ENCODE measurements around the gene HGF.
"Not testable (repeated sequence)": the region's sequence is repeated elsewhere in the genome, so short reads cannot be mapped to it uniquely, and the experiment has no call there.

HGF gene

DNA sequence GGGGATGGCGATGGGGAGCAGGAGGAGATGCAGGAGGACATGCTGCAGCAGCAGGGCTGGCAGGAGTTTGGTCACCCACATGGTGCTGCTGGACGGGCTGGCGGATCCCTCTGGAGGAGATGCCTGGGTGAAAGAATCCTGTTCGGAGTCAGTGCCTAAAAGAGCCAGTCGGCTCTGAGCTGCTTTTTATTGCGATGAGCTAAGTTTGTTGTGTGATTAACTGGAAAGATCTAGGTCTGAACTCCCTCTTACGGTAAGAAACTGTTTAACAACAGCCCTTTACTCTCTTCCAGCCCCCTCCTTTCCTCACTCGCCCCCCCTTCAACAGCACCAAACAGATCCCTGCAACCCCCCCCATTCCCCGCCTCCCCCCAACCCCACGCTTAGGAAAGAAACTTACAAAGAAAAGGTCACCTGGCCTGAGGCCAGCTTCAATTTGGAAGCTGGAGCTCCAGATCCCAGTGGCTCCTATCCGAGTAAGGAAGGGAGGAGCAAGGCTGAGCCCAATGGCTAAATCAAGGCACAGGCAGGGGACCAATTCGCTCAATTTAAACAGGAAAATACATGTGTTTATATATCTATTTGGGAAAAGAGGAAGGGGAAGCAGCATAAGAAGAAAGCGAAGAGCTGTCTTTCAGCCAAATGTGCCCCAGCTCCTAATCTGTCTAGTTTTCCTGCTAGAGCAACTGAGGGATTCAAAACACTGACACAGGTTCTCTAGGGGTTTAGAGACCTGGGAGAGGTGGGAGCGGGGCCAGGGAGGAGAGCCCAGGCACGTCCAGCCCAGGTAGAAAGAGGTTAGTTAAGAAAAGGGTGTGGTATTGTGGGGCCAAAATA, at the start of gene HGF:
Gene HGF (minus strand): TSS at position 157 of the 837 bp plus-strand sequence. CDS start 76 bp downstream, at position 81.
- DNase-seq (ENCODE audit: low spot score): peak; percentile 42

DNA sequence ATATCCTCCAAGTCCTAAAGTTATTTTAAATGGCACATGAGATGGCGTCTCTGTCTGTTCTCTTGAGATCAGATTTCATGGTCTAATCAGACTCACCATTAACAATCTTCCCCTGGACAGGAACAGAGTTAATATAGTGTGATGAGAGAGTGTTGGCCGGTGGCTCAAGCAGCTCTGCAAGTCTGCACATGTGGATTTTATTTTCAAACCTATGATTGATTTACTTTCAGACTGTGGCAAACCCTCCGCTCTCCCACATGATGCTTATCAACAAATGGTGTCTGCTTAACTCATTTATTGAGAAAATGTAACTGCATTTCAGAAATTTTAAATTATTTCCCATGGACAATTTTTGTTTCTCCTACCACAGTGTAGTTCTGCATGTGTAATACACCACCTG, 46.5 kb upstream of the HGF start:
- DNase-seq (ENCODE audit: low spot score): no peak

DNA sequence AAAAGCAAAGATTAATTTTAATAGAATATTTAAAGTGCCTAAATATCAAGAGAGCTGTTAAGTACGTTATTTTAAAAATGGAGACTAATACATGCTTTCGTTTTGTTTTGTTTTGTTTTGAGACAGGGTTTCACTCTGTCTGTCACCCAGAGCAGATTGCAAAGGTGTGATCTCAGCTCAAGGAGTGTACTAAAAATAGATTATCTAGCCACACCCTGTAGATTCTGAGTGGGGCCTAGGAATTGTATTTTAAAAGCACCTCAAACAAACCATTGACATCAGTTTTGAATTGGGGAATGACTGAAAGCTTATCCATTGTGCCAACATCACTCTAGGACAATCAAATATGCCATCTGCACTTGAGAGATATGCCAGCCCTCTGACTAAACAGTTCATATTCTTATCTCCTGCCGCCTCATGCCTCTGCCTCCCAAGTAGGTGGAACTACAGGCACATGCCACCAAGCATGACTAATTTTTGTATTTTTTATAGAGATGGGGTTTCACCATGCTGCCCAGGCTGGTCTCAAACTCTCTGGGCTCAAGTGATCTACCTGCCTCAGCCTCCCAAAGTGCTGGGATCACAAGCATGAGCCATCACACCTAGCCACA, 43.1 kb upstream of the HGF start:
- not testable (repeated sequence) for DNase-seq (ENCODE audit: low spot score)

DNA sequence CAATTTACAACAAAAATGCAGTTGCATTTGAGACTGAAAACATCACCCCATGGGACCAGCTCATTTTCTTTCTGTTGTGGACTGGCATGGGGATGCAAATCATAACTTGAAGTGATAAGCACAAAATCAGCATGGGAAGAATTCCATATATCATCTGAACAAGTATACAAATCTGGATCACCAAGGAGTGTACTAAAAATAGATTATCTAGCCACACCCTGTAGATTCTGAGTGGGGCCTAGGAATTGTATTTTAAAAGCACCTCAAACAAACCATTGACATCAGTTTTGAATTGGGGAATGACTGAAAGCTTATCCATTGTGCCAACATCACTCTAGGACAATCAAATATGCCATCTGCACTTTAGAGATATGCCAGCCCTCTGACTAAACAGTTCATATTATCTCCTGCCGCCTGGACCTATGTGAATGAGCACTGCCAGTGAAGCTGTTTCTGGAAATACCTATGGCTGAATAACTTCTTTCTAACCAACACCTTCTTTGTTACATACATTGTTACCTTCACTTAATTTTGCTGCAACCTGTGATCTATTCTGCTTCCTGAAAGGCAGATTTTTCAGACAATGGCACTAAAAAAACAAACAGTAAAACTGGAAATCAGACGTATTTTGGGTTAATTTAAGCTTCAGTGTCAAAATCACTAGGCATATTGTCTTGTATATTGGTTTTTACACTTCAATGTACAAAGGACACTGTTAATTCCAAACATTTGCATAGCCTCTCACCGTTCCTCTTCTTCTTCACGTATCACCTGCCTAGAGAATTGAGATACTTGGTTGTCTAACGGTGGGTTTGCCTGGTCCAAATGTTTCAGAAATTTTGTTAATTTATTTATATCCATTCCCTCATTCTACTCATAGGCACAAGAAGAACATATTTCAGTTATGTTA, 42.4 kb upstream of the HGF start:
- DNase-seq (ENCODE audit: low spot score): no peak

DNA sequence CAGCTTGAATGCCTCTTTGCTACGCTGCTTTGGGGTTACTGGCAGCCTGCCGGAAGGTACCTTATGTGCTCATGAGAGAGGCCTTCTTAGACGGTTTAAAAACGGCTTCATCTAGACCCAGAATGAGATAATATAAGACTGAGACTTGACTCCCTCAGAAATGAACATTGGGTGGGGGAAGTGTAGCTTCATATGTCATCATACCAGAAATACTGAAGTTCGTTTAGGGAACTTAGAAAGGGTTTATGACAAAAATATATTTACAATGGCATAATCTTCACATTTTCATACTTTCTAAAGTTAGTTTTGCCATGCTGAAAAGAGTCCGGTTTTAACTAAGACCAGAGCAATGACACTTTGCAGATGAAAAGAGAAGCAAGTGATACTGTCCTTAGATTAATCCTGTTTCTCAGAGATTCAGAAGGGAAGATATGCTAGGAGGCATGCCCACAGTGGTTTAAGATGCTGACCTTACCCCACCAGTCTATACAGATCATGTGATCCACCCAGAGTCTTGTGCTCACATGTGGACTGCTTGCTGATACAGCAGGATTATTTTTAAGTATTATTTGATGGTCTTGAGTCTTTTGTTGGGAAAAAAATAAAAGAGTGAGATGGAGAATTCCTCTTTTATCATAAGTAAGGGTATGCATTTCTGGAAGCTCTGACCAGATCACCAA, 40.8 kb upstream of the HGF start:
- DNase-seq (ENCODE audit: low spot score): peak; percentile 4

DNA sequence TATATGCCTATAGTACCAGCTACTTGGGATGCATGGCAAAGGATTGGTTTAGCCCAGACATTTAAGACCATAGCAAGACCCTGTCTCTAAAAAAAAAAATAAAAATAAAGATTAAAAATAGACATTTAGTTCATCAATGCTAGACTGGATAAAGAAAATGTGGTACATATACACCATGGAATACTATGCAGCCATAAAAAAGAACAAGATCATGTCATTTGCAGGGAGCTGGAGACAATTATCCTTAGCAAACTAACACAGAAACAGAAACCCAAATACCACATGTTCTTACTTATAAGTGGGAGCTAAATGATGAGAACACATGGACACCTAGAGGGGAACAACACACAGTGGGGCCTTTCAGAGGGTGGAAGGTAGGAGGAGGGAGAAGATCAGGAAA, 38.5 kb upstream of the HGF start:
- DNase-seq (ENCODE audit: low spot score): not testable (repeated sequence)

DNA sequence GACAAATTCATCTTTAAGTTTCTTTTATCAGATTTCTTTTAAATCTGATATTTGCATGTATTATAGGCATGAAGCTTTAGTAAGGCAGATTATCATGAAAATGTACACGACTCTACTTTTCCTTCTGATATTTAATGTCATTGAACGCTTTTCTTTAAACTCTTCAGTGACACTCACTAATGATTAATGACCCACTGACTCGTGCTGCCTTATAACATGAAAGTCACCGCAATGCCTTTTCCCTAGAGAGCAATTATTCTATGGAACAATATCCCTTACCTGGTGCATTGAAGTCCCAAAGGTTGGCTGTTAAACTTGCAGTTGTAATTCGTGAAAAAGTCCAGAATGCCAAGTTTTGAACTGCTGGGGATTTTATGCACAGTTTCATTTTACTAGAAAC, 33.4 kb upstream of the HGF start:
- no peak for DNase-seq (ENCODE audit: low spot score)

DNA sequence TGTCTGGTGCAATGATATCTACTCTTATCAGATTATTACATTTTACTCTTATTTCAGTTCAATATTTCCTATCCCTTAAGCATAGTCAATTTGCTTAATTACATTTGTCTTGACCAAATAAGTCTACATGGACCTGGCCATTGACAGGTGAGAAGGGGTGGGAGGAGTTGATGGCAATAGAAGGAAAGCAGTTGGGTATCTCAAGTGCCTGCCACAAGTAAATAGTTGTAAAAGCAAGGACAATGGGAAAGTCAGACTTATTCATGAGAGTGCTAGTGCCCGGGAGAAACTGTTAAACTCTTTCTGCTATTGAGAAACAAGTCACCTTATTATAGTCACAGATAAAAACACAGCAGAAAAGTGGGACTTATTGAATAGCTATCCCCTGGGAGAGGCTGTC, 32.4 kb upstream of the HGF start:
- DNase-seq (ENCODE audit: low spot score): no peak

DNA sequence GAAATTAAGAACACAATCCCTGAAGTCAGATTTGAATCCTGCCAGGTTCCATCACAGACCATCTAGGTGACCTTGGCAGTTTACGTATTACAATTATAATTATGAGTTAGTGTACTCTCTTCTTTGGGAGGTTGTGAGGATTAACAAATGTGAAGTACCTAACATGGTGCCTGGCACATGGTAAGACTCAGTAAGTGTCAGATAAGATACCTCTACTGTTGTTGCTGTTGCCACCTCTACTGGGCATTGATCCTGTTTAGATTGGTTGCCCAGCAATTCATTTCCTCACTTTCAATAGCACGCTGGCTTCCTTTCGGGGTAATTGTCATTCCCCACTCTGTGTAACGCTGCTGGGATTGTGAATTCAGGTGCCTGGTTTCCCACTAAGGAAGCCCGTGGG, 31.7 kb upstream of the HGF start:
- DNase-seq (ENCODE audit: low spot score): no peak

DNA sequence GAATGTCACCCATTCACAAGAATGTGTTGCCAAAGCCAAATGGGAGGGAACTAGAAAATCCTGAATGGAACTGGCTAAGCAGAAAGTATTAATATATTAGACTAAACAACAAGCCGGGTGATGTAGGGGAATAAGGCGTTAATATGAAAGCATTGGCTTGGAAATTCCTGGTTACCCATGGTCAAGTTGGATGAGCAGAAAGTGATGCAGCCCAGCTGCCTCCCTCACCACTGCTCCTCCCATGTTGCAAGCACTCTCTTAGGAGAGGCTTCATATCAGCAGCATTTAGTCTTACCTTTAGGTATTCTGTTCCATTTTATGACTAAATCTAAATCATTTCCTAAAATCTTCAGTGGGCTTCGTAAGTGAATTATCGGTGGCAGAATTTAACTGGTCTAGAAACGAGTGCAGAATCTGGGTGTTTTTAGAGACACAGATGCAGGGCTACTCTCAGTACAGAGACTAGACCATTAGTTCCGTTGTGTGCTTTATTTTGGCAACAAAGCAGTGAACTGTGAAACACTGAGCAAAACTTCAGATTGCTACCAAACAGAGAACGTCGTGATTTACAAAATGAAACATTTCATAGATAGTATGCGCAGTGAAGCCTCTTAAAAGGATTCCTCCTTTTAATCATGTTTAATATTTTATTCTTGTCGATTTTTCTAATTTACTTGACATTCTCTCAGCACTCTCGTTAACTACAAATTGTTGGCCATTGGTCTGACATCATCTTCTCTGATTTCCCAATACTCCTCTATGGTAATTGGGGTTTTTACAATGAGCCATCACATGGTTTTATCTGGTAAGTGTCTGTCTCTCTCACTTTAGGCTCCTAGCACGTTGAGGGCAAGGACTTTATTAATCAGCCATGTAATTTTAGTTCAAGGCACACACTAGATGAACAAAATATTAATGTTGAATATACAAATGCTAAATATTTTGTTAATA, 22.0 kb upstream of the HGF start:
- DNase-seq (ENCODE audit: low spot score): no peak

DNA sequence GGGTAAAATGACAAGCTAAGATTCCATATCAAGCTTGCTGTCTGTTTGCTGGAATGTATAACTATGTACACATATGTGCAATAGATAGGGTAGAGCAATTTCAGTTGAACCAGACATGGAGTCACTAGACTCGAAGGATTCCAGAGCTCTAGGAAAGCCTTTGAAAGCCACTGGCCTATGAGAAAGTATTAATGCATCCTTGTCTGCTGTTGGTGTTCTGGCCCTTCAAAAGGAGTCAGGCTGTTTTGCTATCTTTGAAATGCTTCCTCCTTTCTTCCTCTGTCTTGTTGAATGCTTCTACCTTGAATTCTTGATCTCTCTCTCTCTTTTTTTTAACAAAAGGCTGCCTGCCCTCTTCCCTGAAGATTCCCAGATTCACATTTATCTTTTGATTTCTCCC, 20.8 kb upstream of the HGF start:
- DNase-seq (ENCODE audit: low spot score): no peak

DNA sequence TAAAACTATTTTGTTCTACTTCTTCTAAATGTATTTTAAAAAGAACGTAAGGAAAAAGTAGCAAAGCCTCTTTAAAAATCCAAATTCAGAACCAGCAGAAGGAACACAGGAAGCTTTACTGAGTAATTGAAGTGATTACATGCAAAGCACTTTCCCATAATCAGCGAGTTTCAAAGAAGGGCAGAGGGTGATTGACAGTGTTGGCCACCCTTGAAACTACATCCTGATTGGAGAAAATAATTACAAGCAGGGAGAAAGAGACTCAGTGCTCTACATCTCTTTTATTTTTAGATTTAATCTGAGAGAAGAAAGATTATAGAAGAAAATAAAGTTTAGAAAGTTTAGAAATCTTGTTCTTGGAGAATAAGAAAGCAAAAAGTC, 20.3 kb upstream of the HGF start:
- DNase-seq (ENCODE audit: low spot score): no peak

DNA sequence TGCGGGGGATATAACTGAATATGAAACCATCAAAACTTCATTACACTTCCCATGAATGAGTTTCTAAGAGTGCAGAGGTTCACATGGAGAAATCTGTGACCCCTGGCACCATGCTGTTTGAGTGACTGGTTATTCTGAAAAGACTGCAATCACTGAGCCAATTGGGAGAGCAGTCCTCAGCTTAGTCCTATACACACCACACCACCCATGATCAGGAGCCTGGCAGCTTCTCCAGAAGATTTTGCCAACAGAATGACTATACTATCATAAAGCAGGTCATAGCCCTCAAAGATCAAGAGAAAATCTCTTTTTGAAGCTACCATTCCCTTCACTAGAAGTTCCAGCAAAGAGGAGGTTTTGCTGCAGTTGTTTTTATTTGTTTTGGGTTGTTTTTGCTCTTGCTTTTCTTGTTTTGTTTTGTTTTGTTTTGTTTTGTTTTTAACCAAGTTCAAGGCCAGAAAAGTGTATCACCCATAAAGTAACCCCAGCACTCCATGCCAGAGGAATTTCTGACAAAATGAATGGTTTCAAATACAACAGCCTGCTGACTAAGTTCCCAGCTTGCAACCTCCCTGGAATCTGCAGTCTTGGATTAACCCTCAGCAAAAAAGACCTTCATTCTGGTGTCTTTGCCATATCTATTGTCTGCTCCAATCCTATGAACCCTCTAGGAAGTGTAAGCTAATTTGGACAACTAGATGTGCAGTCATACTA, 19.7 kb upstream of the HGF start:
- no peak for DNase-seq (ENCODE audit: low spot score)

DNA sequence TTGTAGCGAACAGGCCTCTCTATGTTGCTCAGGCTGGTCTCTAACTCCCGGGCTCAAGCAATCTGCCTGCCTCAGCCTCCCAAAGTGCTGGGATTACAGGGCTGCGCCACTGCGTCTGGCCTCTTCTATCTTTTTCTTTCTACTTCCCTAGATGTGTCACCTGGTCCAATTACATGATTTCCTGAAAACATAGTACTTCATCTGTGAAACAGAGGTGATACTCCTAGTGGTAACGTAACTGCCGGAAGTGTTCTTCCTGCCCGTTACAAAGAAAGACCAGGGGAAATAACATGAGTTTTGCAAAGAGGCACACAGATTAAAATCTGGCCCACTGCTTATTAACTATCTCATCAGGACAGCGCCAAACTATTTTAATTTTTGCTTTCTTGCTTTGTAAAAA, 18.4 kb upstream of the HGF start:
- DNase-seq (ENCODE audit: low spot score): no peak

DNA sequence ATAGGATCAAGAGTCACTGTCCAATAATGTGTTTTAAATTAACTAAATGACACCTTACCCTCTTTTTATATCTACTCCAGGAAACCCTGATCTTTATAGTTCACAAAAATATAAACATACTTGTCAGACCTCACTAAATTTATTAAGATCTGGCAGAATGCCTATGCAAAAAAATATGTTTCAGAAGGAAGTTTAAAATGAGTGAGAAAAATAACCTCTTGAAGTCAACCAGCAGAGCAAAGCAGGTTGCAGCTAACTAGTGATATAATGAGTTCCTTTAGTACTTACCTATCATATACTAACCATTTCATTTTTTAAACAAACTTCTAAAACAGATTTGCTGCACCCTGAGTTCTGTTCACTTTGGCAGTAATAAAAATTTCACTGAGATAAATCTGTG, 14.0 kb upstream of the HGF start:
- DNase-seq (ENCODE audit: low spot score): no peak

DNA sequence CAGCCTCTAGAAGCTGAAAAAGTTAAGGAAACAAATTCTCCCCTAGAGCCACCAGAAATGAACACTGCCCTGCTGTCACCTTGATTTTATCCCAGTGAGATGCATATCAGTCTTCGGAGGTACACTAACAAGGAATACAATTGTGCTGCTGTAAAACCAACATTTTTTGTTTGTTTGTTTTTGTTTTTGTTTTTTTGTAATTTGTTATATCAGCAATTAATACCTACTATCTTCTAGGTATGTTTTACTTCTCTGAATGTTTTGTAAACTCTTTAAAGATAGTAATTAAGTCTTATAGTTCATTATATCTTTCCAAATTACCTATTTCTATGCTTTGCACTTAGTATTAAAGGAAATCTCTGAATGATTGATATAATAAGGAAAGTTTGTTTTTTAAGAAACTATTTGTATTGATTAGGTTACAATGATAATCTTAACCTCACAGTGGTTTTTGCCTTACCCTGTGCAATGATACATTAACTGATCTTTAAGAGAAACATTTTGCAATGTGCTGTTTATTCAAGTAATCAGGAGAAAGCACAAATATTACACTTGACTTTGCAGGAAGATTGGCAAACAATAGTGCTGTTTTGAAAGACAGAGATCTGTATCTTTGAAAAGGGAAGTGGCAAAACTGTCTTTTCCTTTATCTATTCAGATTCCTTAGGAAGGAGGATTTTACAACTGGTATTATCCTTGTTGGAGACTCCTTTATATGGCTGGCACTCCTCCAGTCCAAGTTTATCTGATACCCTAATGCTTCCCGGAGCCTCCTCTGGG, 11.3 kb upstream of the HGF start:
- no peak for DNase-seq (ENCODE audit: low spot score)

DNA sequence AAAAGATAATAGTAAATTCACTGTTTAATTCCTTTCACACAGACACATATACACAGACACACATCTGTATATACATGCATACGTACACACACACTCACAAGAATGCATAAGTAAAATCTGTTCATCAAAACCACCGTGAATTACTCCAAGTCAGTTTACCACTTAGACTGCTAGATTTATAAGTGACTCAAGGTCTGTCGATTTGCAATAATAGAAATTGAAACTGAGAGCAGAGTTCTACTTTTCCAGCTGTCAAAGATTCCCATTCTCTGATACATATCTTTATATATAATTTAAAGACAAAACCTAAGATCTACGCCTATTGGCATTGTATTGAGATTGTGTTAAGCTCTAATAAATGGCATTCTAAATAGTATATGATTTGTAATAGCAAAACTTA, 9.9 kb upstream of the HGF start:
- no peak for DNase-seq (ENCODE audit: low spot score)

DNA sequence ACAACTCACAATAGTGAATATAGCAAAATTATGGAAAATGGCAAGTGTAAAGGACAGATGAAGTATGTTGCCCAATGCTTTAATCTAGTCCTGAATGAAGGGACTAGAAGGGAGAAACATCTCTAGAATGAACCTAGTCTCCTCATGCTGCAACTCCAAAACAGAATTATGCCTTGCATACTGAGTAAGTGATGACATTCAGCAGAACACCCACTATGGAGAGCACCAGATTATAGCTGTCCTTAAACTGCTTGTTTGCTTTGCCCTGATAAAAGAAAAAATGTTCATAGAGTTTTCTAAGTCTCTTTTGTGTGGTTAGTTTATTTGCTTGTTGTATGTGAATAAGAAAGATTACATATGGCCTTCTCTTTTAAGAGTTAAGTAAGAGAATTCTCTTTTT, 7.8 kb upstream of the HGF start:
- no peak for DNase-seq (ENCODE audit: low spot score)

DNA sequence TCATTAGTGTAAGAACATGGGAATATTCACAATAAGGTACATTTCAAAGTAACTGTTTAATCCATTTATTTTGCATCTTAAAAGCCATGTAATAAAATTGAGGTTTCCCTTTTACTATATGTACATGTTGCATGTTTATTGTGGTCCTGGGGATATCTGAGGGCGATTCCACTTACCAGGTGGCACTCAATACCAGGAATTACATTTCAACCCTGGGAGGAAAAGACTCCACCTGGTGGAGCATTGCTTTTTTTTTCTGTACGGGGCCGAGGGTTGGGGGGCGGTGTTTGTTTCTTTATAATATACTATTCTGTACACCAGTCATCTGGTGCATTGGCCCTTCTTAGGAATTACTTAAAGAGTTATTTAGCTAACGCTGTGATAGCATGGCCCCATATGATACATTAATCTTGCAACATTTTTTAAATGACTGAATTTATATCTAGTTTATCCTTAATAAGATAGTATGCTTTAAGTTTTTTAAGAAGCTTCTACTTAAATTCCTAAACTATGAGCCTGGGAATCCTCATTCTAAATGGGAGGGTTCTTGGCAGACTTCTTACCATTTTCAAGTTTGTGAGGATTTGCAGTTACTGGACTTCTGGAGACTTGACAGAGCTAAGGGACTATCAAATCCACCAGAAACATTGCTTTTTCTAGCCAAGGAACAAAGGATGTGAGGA, 7.2 kb upstream of the HGF start:
- DNase-seq (ENCODE audit: low spot score): no peak
